Testis (tissue), 3 donors: ENCODE data around the gene KLK10. TPM values are rescaled to one million over a fixed set of nuclear protein-coding genes. Genes with fewer than 3 reads are reported as not detected.

ENCODE experiments used
- DNase-seq: peaks from one replicate; pipeline ENCODE4 v3.0.0-alpha.2; 2019
- H3K27ac ChIP-seq, 2 donors: fragments of 200-600 bp; sonication (generic); one replicate each; pipeline ENCODE4 v1.5.1; 2019
- H3K27me3 ChIP-seq: fragments of 200-600 bp; sonication (generic); one replicate; pipeline ENCODE4 v1.5.1; 2019
- H3K36me3 ChIP-seq: fragments of 200-600 bp; sonication (generic); one replicate; pipeline ENCODE4 v1.5.1; 2017; ENCODE audit warnings: low read depth; ENCODE audit errors: missing control alignments
- H3K4me1 ChIP-seq: fragments of 200-600 bp; sonication (generic); one replicate; pipeline ENCODE4 v1.5.1; 2019
- H3K4me3 ChIP-seq, 2 donors: fragments of 200-600 bp; sonication (generic); one replicate each; pipeline ENCODE4 v1.5.1; 2017 to 2019
- H3K9me3 ChIP-seq: fragments of 200-600 bp; sonication (generic); one replicate; pipeline ENCODE4 v1.5.1; 2017
- CTCF ChIP-seq, 3 experiments: fragments of 450-650 bp in 2 of 3; fragments of 200-600 bp in 1 of 3; sonication (generic) in 1 of 3; IDR thresholded peaks; one replicate each; pipeline ENCODE4 v1.5.1; 2016 to 2019; ENCODE audit warnings: antibody characterized with exemption in 3 of 3, mild to moderate bottlenecking in 2 of 3, moderate library complexity in 1 of 3
- POLR2A ChIP-seq: fragments of 450-650 bp; IDR thresholded peaks from one replicate; pipeline ENCODE4 v1.6.1; 2017; ENCODE audit warnings: antibody characterized with exemption, mild to moderate bottlenecking, moderate library complexity
- WGBS, 2 donors: methylation state at CpG; one replicate each; pipeline ENCODE4 v1.1.5; 2018; 5-methylcytosine and 5-hydroxymethylcytosine counted together
- intact Hi-C: fragments of 100-400 bp; cut with DNase I; formaldehyde crosslinking; loops from one replicate; pipeline ENCODE4 v1.15.1; 2023; ENCODE audit warnings: low total_unique reads
- polyA plus RNA-seq: library from polyadenylated mRNA; stranded (reverse); fragments of 350-450 nt; fragmentation: Illumina TruSeq; extraction: RNeasy Lipid Tissue Mini Kit (QIAGEN cat#74804); gene quantifications from one replicate; pipeline ENCODE4 v1.2.3, GENCODE V29; 2014; ENCODE audit warnings: low read depth, low replicate concordance; ENCODE audit not compliant: insufficient read depth
- total RNA-seq, 2 donors: library from RNA; depleted of rRNA; stranded (reverse); fragments of >200 nt; gene quantifications; one replicate each; pipeline ENCODE4 v1.2.3, GENCODE V29; 2016

Gene KLK10
- total and polyA plus RNA-seq, 3 donors from 2014 or later = 9.2 to 15.7 (median 15.6) TPM

DNA sequence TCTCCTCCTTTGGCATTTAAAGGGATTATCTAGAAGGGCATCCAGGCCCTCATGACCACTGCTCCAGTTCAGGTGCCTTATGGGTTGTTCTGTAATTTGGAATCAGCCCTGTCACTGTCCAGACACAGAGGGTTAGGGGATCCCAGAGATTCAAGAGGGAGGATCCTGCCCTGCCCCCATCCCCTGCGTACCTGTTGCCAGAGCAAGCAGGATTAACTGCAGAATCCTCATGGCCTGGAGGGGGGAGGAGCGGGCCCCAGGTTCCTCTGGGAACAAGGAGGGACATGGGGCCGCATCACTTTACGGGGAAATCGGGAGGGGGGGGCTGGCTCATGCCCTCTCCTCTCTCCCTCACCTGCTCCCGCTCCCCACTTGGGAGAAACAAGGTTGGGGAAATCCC lies 5.9 kb upstream of the KLK10 start:
- no peak overlapping the region for H3K27ac ChIP-seq
- WGBS, 2 donors = 97% methylated on average over 6 of the region's 6 CpGs; no CpG with 5 or more reads in 1 of the 2 donors
- DNase-seq = no peak
- no peaks in the 10 kb centered on the region for H3K27me3 ChIP-seq
- no peaks in the 10 kb centered on the region for H3K36me3 ChIP-seq
- H3K4me3 ChIP-seq = no peak overlapping the region
- TF ChIP-seq CTCF (IDR thresholded peaks at IDR 0.05) = no peak
- TF ChIP-seq POLR2A = no peak
- H3K4me1 ChIP-seq = peaks cover 35% of the 10 kb centered on the region
- intact Hi-C loops = loop anchor here (10.0 kb wide), 1 partner anchor 59 kb away; the partner anchor contains the start of gene KLK14
- H3K9me3 ChIP-seq = no peaks in the 10 kb centered on the region

DNA sequence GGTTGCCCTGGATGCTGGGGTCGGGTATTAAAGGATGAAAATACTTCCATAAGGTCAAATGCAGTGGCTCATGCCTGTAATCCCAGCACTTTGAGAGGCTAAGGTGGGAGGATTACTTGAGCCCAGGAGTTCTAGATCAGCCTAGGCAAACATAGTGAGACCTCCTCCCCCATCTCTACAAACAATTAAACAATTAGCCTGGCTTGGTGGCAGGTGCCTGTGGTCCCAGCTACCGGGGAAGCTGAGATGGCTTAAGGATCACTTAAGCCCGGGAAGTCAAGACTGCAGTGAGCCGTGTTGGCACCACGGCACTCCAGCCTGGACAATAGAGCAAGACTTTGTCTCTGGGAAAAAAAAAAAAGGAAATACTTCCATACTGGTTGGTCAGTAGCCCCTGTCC lies 5.4 kb upstream of the KLK10 start:
- Histone ChIP-seq H3K27me3 (no peaks in the 10 kb centered on the region), H3K36me3 (no peaks in the 10 kb centered on the region), H3K4me3 (no peak overlapping the region), H3K4me1 (peaks cover 39% of the 10 kb centered on the region), H3K27ac (no peak overlapping the region), H3K9me3 (no peaks in the 10 kb centered on the region)
- 77 to 83% methylated on average over 5 of the region's 5 CpGs for WGBS, 2 donors
- TF ChIP-seq POLR2A = no peak
- TF ChIP-seq CTCF (IDR thresholded peaks at IDR 0.05) = no peak
- intact Hi-C loops = loop anchor here (10.0 kb wide), 1 partner anchor 60 kb away; the partner anchor contains the start of gene KLK14
- DNase-seq = no peak

DNA sequence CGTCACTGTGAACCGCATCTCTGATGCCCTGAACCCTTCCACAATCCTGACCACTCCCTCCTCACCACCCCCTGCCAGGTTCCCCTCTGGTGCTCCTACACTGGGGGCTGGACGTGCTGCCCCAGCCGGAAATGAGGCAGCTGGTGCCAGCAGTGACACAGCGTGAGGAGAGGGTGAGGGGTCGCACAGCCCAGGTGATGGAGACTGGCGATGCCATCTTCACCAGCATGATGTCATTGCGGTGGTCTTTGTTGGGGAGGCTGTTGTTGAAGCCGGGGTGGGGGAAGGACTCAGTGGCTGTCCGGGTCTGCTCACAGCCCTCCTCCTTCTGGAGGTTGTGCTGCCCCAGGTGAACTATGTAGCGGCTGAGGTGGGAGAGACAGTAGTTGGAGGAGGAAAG lies 4.4 kb upstream of the KLK10 start:
- Histone ChIP-seq H3K4me3 (no peak overlapping the region), H3K4me1 (peaks cover 45% of the 10 kb centered on the region), H3K27ac (no peak overlapping the region), H3K27me3 (no peaks in the 10 kb centered on the region), H3K9me3 (no peaks in the 10 kb centered on the region), H3K36me3 (no peaks in the 10 kb centered on the region)
- intact Hi-C loops = loop anchor here (10.0 kb wide), 1 partner anchor 61 kb away; the partner anchor contains the start of gene KLK14
- WGBS, 2 donors = 80 to 85% methylated on average over 10 to 11 of the region's 11 CpGs
- DNase-seq = no peak
- TF ChIP-seq CTCF (IDR thresholded peaks at IDR 0.05) (no peak), POLR2A (no peak)

GRCh38 chr19:51022526-51022925 lies 3.0 kb upstream of the KLK10 start:
- Histone ChIP-seq H3K4me1 (peaks cover 44% of the 10 kb centered on the region), H3K9me3 (no peaks in the 10 kb centered on the region), H3K4me3 (no peak overlapping the region), H3K27ac (no peak overlapping the region), H3K36me3 (no peaks in the 10 kb centered on the region), H3K27me3 (no peaks in the 10 kb centered on the region)
- 82 to 84% methylated on average over 14 of the region's 14 CpGs for WGBS, 2 donors
- DNase-seq = no peak
- intact Hi-C loops = loop anchor here (10.0 kb wide), 1 partner anchor 62 kb away; the partner anchor contains the start of gene KLK14
- no peak for TF ChIP-seq POLR2A
- TF ChIP-seq CTCF (IDR thresholded peaks at IDR 0.05) = no peak
